NCI-H128 (cell line): ENCODE measurements around the gene STX4.

ENCODE experiments used
- DNase-seq: peaks from one replicate; lab custom pipeline; 2025; ENCODE audit not compliant: unreplicated experiment; lab: John Stamatoyannopoulos, UW

STX4 gene

GRCh38 chr16:31064882-31065461, 31.6 kb downstream of the STX4 start:
- DNase-seq: no peak

GRCh38 chr16:31067342-31067741, 34.0 kb downstream of the STX4 start:
- no peak for DNase-seq

- DNase-seq: no peak
Measured at GRCh38 chr16:31071861-31072260, 38.5 kb downstream of the STX4 start.

GRCh38 chr16:31072540-31073141, 39.3 kb downstream of the STX4 start:
- no peak for DNase-seq

GRCh38 chr16:31073142-31073969, 40.0 kb downstream of the STX4 start:
- peak; percentile 64 for DNase-seq

GRCh38 chr16:31073970-31074813, 40.8 kb downstream of the STX4 start, which contains the start of the genes ZNF646 and ZNF668:
Gene ZNF646 (plus strand): TSS chr16:31074422. CDS start chr16:31076325, 1,903 bp downstream.
Gene ZNF668 (minus strand): TSS chr16:31074240. CDS start chr16:31064459, 9,781 bp downstream.
- peak; percentile 91 for DNase-seq

- no peak for DNase-seq
Measured at GRCh38 chr16:31074814-31075183, 41.4 kb downstream of the STX4 start.

GRCh38 chr16:31076319-31076718, 43.0 kb downstream of the STX4 start:
- DNase-seq: no peak

- no peak for DNase-seq
Measured at GRCh38 chr16:31077024-31077423, 43.7 kb downstream of the STX4 start.

GRCh38 chr16:31077592-31078396, 44.4 kb downstream of the STX4 start:
- no peak for DNase-seq

- DNase-seq: no peak
Measured at GRCh38 chr16:31078597-31079341, 45.4 kb downstream of the STX4 start.

- DNase-seq: no peak
Measured at GRCh38 chr16:31079342-31079944, 46.1 kb downstream of the STX4 start.

GRCh38 chr16:31080035-31080629, 46.8 kb downstream of the STX4 start:
- DNase-seq: no peak

GRCh38 chr16:31080756-31081419, 47.5 kb downstream of the STX4 start:
- no peak for DNase-seq

- no peak for DNase-seq
Measured at GRCh38 chr16:31081428-31082351, 48.3 kb downstream of the STX4 start.

- no peak for DNase-seq
Measured at GRCh38 chr16:31082368-31083045, 49.1 kb downstream of the STX4 start.

- no peak for DNase-seq
Measured at GRCh38 chr16:31083081-31083480, 49.7 kb downstream of the STX4 start.
